Measurements from ENCODE around the gene NDUFV1. TPM values are rescaled to one million over a fixed set of nuclear protein-coding genes. Genes with fewer than 3 reads are reported as not detected.
"Not testable (repeated sequence)": the region's sequence is repeated elsewhere in the genome, so short reads cannot be mapped to it uniquely, and the experiment has no call there.

NDUFV1 gene
- total RNA-seq, 1 donor from 2014 or later, result 273 TPM

GRCh38 chr11:67656278-67656922 is 49.7 kb downstream of the NDUFV1 start:
- DNase-seq, result no peak

GRCh38 chr11:67657300-67657699 is 50.6 kb downstream of the NDUFV1 start:
- no peak for DNase-seq

- DNase-seq, result not testable (repeated sequence)
Measured at GRCh38 chr11:67659651-67660165, 53.0 kb downstream of the NDUFV1 start.

- DNase-seq, result not testable (repeated sequence)
Measured at GRCh38 chr11:67660752-67661151, 54.0 kb downstream of the NDUFV1 start.

Small RNAs within 50 kb of the gene (small RNA-seq; reads per million reads assigned to genes)
- gene AP003385.3 (ENCODE audit: low replicate concordance), result not detected

Other genes with a start within 250 kb of the NDUFV1 start
- 5.3 TPM for gene CLCF1, start 233.3 kb upstream of the NDUFV1 start, total RNA-seq
- 13.3 TPM for gene RAD9A, start 214.9 kb upstream of the NDUFV1 start, total RNA-seq
- gene PPP1CA, start 205.1 kb upstream of the NDUFV1 start, total RNA-seq, result 121 TPM
- gene TBC1D10C, start 202.9 kb upstream of the NDUFV1 start, total RNA-seq, result 1.0 TPM
- 39.0 TPM for gene CARNS1, start 191.3 kb upstream of the NDUFV1 start, total RNA-seq
- gene RPS6KB2, start 178.4 kb upstream of the NDUFV1 start, total RNA-seq, result 65.2 TPM
- 1.2 TPM for gene PTPRCAP, start 169.3 kb upstream of the NDUFV1 start, total RNA-seq
- gene CORO1B, start 163.5 kb upstream of the NDUFV1 start, total RNA-seq, result 45.0 TPM
- not detected for gene GPR152, start 154.2 kb upstream of the NDUFV1 start, total RNA-seq
- gene CABP4, start 151.6 kb upstream of the NDUFV1 start, total RNA-seq, result 1.1 TPM
- gene TMEM134, start 137.7 kb upstream of the NDUFV1 start, total RNA-seq, result 83.5 TPM
- gene AIP, start 123.9 kb upstream of the NDUFV1 start, total RNA-seq, result 42.2 TPM
- 17.1 TPM for gene PITPNM1, start 101.6 kb upstream of the NDUFV1 start, total RNA-seq
- 10.3 TPM for gene CDK2AP2, start 98.8 kb upstream of the NDUFV1 start, total RNA-seq
- not detected for gene CABP2, start 83.5 kb upstream of the NDUFV1 start, total RNA-seq
- gene GSTP1, start 23.1 kb upstream of the NDUFV1 start, total RNA-seq, result 431 TPM
- 4.9 TPM for gene NUDT8, start 23.0 kb downstream of the NDUFV1 start, total RNA-seq
- not detected for gene TBX10, start 32.8 kb downstream of the NDUFV1 start, total RNA-seq
- not detected for gene ACY3, start 43.8 kb downstream of the NDUFV1 start, total RNA-seq
- gene ALDH3B2, start 67.7 kb downstream of the NDUFV1 start, total RNA-seq, result 3.3 TPM

All from tongue (tissue), 3 donors.